Neural progenitor cell (in vitro differentiated cells): ENCODE data around the gene COX6B1. TPM values are rescaled to one million over a fixed set of nuclear protein-coding genes. Genes with fewer than 3 reads are reported as not detected.

Source experiments
- DNase-seq: peaks from one replicate; pipeline ENCODE4 v3.0.0-alpha.2; 2016; ENCODE audit warnings: low spot score
- H2AFZ ChIP-seq: fragments of 200-600 bp; sonication (generic); replicated peaks from 2 replicates; pipeline ENCODE4 v1.6.1; 2016; ENCODE audit warnings: antibody characterized with exemption
- H3F3A ChIP-seq: fragments of 200-600 bp; sonication (generic); 2 replicates; pipeline ENCODE4 v1.6.1; 2016; ENCODE audit warnings: antibody characterized with exemption, low read depth
- H3K27ac ChIP-seq: fragments of 200-600 bp; sonication (generic); 2 replicates; pipeline ENCODE4 v1.5.1; 2016; ENCODE audit warnings: mild to moderate bottlenecking
- H3K27me3 ChIP-seq: fragments of 200-600 bp; sonication (generic); 2 replicates; pipeline ENCODE4 v1.6.1; 2016; ENCODE audit warnings: mild to moderate bottlenecking, moderate library complexity
- H3K36me3 ChIP-seq: fragments of 200-600 bp; sonication (generic); 2 replicates; pipeline ENCODE4 v1.5.1; 2016
- H3K4me1 ChIP-seq: fragments of 200-600 bp; sonication (generic); 2 replicates; pipeline ENCODE4 v1.6.1; 2016; ENCODE audit warnings: mixed run types
- H3K4me2 ChIP-seq: fragments of 200-600 bp; sonication (generic); 2 replicates; pipeline ENCODE4 v1.6.1; 2016
- H3K4me3 ChIP-seq: fragments of 200-600 bp; sonication (generic); 2 replicates; pipeline ENCODE4 v1.5.1; 2016
- H3K79me2 ChIP-seq: fragments of 200-600 bp; sonication (generic); 2 replicates; pipeline ENCODE4 v1.6.1; 2016; ENCODE audit warnings: low read depth
- H3K9ac ChIP-seq: fragments of 200-600 bp; sonication (generic); 2 replicates; pipeline ENCODE4 v1.6.1; 2016
- H3K9me3 ChIP-seq: fragments of 200-600 bp; sonication (generic); 2 replicates; pipeline ENCODE4 v1.5.1; 2016; ENCODE audit warnings: low read depth
- H4K20me1 ChIP-seq: fragments of 200-600 bp; sonication (generic); 2 replicates; pipeline ENCODE4 v1.6.1; 2016; ENCODE audit warnings: low read depth
- H3K27ac Mint-ChIP-seq: 3 replicates; pipeline ENCODE4 v1.8.0; 2021; ENCODE audit warnings: mixed read lengths
- H3K27me3 Mint-ChIP-seq: 2 replicates; pipeline ENCODE4 v1.8.0; 2022; ENCODE audit warnings: low read depth, mild to moderate bottlenecking, inconsistent platforms, moderate library complexity, mixed read lengths; ENCODE audit not compliant: insufficient read depth
- H3K36me3 Mint-ChIP-seq: 3 replicates; pipeline ENCODE4 v1.8.0; 2021; ENCODE audit warnings: mixed read lengths
- H3K4me1 Mint-ChIP-seq: 3 replicates; pipeline ENCODE4 v1.8.0; 2021; ENCODE audit warnings: mixed read lengths
- H3K4me3 Mint-ChIP-seq: 3 replicates; pipeline ENCODE4 v1.8.0; 2021; ENCODE audit warnings: mild to moderate bottlenecking, moderate library complexity, mixed read lengths
- H3K9me3 Mint-ChIP-seq: 3 replicates; pipeline ENCODE4 v1.8.0; 2020; ENCODE audit warnings: mixed read lengths
- EZH2 ChIP-seq: fragments of 200-600 bp; sonication (generic); IDR thresholded peaks from 2 replicates; pipeline ENCODE4 v1.6.1; 2017; ENCODE audit warnings: antibody characterized with exemption, mild to moderate bottlenecking, moderate library complexity
- EZH2phosphoT487 ChIP-seq: fragments of 200-600 bp; sonication (generic); IDR thresholded peaks from 2 replicates; pipeline ENCODE4 v1.6.1; 2017; ENCODE audit warnings: antibody characterized with exemption
- total RNA-seq: library from RNA; depleted of rRNA; stranded (reverse); fragments of >200 nt; gene quantifications from 2 replicates; pipeline ENCODE4 v1.2.3, GENCODE V29; 2015; ENCODE audit warnings: low replicate concordance
- TF ChIP-seq, protein P1 (sequence below): fragments of 200-600 bp; sonication (generic); IDR thresholded peaks from 2 replicates; pipeline ENCODE4 v1.5.1; 2017; ENCODE audit warnings: antibody characterized with exemption, mild to moderate bottlenecking

The COX6B1 gene
- total RNA-seq, 1 donor from 2014 or later: 403 TPM

DNA sequence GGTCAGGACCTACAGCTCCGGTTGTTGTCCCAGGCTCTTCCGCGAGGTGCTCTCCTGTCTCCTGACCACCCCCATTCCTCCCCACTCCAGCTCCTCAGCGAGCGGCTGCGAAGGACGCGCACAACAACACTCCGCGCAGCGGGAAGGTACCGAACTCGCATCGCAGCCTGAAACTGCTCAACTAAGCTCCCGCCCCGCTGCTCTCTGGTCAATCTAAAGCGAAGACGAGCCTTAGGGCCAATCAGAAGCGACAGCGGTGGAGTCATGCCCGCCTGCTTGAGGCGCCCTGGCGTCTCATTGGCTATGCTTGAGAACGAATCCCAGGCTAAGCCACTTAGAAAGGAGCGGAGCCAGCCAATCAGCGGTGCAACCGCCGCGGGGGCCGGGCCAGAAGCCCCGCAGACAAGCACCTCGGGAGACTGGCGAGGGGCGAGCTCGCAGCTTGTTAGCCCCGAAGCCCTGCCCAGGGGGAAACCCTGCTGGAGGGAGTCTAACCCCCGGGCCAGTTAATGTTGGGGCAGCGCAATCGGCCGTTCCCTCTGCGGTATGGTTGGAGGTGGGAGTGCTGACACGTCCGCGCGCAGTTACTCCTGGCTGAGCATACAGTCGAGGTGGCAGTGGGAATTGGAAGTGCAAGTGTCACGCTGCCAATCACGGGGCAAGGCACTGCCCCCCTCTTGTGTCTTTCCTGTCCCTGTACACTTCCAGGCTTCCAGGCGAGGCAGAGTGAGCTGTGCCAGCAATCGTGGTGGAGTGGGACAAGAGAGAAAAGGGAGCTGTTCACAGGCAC is 54.3 kb downstream of the COX6B1 start:
- Mint-ChIP-seq H3K36me3 (no peaks in the 10 kb centered on the region), H3K9me3 (peaks cover 2% of the 10 kb centered on the region), H3K4me1 (peaks cover 4% of the 10 kb centered on the region), H3K27me3 (no peaks in the 10 kb centered on the region), H3K4me3 (peak overlapping the region; percentile 96), H3K27ac (peak overlapping the region; percentile 95)
- Histone ChIP-seq H3K9me3 (no peaks in the 10 kb centered on the region), H3K36me3 (no peaks in the 10 kb centered on the region), H3K9ac (no peak overlapping the region), H3K79me2 (no peaks in the 10 kb centered on the region), H3F3A (peaks cover 2% of the 10 kb centered on the region), H3K4me2 (peak overlapping the region; percentile 80), H3K4me1 (no peaks in the 10 kb centered on the region), H3K4me3 (peak overlapping the region; percentile 55), H3K27ac (no peak overlapping the region), H3K27me3 (peaks cover 29% of the 10 kb centered on the region), H2AFZ (peak overlapping the region; percentile 92), H4K20me1 (no peaks in the 10 kb centered on the region)
- peak; percentile 99 for DNase-seq
- TF ChIP-seq, protein P1, sequence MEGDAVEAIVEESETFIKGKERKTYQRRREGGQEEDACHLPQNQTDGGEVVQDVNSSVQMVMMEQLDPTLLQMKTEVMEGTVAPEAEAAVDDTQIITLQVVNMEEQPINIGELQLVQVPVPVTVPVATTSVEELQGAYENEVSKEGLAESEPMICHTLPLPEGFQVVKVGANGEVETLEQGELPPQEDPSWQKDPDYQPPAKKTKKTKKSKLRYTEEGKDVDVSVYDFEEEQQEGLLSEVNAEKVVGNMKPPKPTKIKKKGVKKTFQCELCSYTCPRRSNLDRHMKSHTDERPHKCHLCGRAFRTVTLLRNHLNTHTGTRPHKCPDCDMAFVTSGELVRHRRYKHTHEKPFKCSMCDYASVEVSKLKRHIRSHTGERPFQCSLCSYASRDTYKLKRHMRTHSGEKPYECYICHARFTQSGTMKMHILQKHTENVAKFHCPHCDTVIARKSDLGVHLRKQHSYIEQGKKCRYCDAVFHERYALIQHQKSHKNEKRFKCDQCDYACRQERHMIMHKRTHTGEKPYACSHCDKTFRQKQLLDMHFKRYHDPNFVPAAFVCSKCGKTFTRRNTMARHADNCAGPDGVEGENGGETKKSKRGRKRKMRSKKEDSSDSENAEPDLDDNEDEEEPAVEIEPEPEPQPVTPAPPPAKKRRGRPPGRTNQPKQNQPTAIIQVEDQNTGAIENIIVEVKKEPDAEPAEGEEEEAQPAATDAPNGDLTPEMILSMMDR: no peak
- TF ChIP-seq EZH2phosphoT487 (no peak), EZH2 (no peak)

DNA sequence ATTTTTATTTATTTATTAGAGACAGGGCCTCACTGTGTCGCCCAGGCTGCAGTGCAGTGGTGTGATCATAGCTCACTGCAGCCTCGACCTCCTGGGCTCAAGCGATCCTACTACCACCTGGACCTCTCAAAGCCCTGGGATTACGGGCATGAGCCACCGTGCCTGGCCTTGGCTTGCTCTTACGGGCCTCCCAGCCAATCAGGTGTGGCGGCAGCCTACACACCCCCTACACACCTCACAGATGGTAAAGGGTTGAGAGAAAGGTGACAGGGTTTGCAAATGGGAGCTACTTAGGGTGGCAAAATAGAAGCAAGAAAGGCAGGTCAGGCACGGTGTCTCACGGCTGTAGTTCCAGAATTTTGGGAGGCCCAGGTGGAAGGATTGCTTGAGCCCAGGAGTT is 55.2 kb downstream of the COX6B1 start:
- no peaks in the 10 kb centered on the region for H3K9me3 ChIP-seq
- Mint-ChIP-seq H3K27ac (no peak overlapping the region), H3K36me3 (no peaks in the 10 kb centered on the region), H3K4me3 (peak overlapping the region; percentile 96), H3K27me3 (peaks cover 2% of the 10 kb centered on the region), H3K9me3 (peaks cover 2% of the 10 kb centered on the region), H3K4me1 (peaks cover 4% of the 10 kb centered on the region)
- H3K27ac ChIP-seq: no peak overlapping the region
- no peak for DNase-seq
- H3K79me2 ChIP-seq: no peaks in the 10 kb centered on the region
- peaks cover 2% of the 10 kb centered on the region for H3F3A ChIP-seq
- H3K4me3 ChIP-seq: no peak overlapping the region
- peaks cover 29% of the 10 kb centered on the region for H3K27me3 ChIP-seq
- no peaks in the 10 kb centered on the region for H4K20me1 ChIP-seq
- no peaks in the 10 kb centered on the region for H3K36me3 ChIP-seq
- TF ChIP-seq EZH2 (no peak), EZH2phosphoT487 (no peak)
- no peak overlapping the region for H2AFZ ChIP-seq
- no peaks in the 10 kb centered on the region for H3K4me1 ChIP-seq
- H3K4me2 ChIP-seq: no peak overlapping the region
- no peak overlapping the region for H3K9ac ChIP-seq

DNA sequence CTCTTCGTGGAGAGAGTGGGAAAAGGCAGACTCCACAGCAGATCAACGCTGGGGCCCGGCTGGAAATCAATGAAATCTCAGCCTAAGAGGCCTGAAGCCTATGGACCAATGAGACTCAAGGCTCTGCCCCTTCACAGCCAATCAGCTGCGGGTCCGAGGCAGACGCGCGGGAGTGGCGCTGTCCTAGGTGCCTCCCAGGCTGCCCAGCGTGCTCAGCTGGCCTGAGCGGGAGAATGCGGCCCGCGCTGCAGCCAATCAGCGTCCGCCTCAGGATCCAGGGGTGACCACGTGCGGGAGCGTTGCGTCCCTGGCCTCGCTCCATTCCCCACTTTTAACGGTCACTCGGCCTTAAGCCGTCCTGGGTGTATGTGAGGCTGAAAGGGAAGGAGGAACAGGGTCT is 56.1 kb downstream of the COX6B1 start, which contains the start of gene ZBTB32:
Gene ZBTB32 (plus strand): TSS at position 341 of the 400 bp plus-strand sequence. CDS start 10,069 bp downstream, outside the sequence.
- H3K4me2 ChIP-seq: no peak within 1 kb of the TSS
- H3K27me3 ChIP-seq: peaks cover 29% of the 10 kb centered on the region
- Mint-ChIP-seq H3K4me3 (peak within 1 kb of the TSS; percentile 96), H3K9me3 (peaks cover 2% of the 10 kb centered on the region), H3K27ac (no peak within 1 kb of the TSS), H3K36me3 (no peaks in the 10 kb centered on the region), H3K4me1 (peaks cover 4% of the 10 kb centered on the region), H3K27me3 (peaks cover 2% of the 10 kb centered on the region)
- H3K36me3 ChIP-seq: no peaks in the 10 kb centered on the region
- DNase-seq: peak; percentile 80
- no peak within 1 kb of the TSS for H3K4me3 ChIP-seq
- H4K20me1 ChIP-seq: no peaks in the 10 kb centered on the region
- H3K9me3 ChIP-seq: no peaks in the 10 kb centered on the region
- H3K9ac ChIP-seq: no peak within 1 kb of the TSS
- no peak within 1 kb of the TSS for H2AFZ ChIP-seq
- peaks cover 2% of the 10 kb centered on the region for H3F3A ChIP-seq
- H3K79me2 ChIP-seq: no peaks in the 10 kb centered on the region
- no peak for TF ChIP-seq EZH2phosphoT487
- no peak for TF ChIP-seq EZH2
- TF ChIP-seq, protein P1: no peak
- no peaks in the 10 kb centered on the region for H3K4me1 ChIP-seq
- no peak within 1 kb of the TSS for H3K27ac ChIP-seq

Other genes with a start within 250 kb of the COX6B1 start
- gene FFAR2, start 200.1 kb upstream of the COX6B1 start, total RNA-seq: not detected in 2 replicates
- not detected in 2 replicates for gene KRTDAP, start 157.9 kb upstream of the COX6B1 start, total RNA-seq
- 175 and 208 TPM in 2 replicates for gene DMKN, start 134.7 kb upstream of the COX6B1 start, total RNA-seq
- gene SBSN, start 120.0 kb upstream of the COX6B1 start, total RNA-seq: not detected in 2 replicates
- not detected in 2 replicates for gene GAPDHS, start 114.9 kb upstream of the COX6B1 start, total RNA-seq
- 57.8 and 81.7 TPM in 2 replicates for gene TMEM147, start 102.7 kb upstream of the COX6B1 start, total RNA-seq
- gene ATP4A, start 84.7 kb upstream of the COX6B1 start, total RNA-seq: 0.12 TPM in 1 of 2 replicates, not detected in the other
- 0.34 TPM in 1 of 2 replicates, not detected in the other for gene PMIS2, start 62.1 kb upstream of the COX6B1 start, total RNA-seq
- 12.4 and 27.8 TPM in 2 replicates for gene HAUS5, start 35.6 kb upstream of the COX6B1 start, total RNA-seq
- 20.1 and 53.7 TPM in 2 replicates for gene RBM42, start 19.3 kb upstream of the COX6B1 start, total RNA-seq
- 0.71 TPM in 1 of 2 replicates, not detected in the other for gene ETV2, start 6.6 kb upstream of the COX6B1 start, total RNA-seq
- gene UPK1A, start 18.2 kb downstream of the COX6B1 start, total RNA-seq: 1.3 TPM in 1 of 2 replicates, not detected in the other
- gene ZBTB32, start 56.2 kb downstream of the COX6B1 start, total RNA-seq: not detected in 2 replicates
- gene KMT2B, start 69.7 kb downstream of the COX6B1 start, total RNA-seq: 12.6 and 16.0 TPM in 2 replicates
- 5.0 and 9.2 TPM in 2 replicates for gene IGFLR1, start 94.1 kb downstream of the COX6B1 start, total RNA-seq
- 17.2 and 27.9 TPM in 2 replicates for gene U2AF1L4, start 97.1 kb downstream of the COX6B1 start, total RNA-seq
- 10.9 and 29.6 TPM in 2 replicates for gene PSENEN, start 97.3 kb downstream of the COX6B1 start, total RNA-seq
- 11.4 and 12.4 TPM in 2 replicates for gene LIN37, start 100.3 kb downstream of the COX6B1 start, total RNA-seq
- not detected in 2 replicates for gene HSPB6, start 108.7 kb downstream of the COX6B1 start, total RNA-seq
- 7.1 and 13.4 TPM in 2 replicates for gene PROSER3, start 109.9 kb downstream of the COX6B1 start, total RNA-seq
- 6.5 and 15.1 TPM in 2 replicates for gene ARHGAP33, start 127.2 kb downstream of the COX6B1 start, total RNA-seq
- not detected in 2 replicates for gene PRODH2, start 164.5 kb downstream of the COX6B1 start, total RNA-seq
- gene NPHS1, start 204.2 kb downstream of the COX6B1 start, total RNA-seq: 0.40 and 0.62 TPM in 2 replicates
- 2.4 and 5.5 TPM in 2 replicates for gene KIRREL2, start 208.6 kb downstream of the COX6B1 start, total RNA-seq
- 89.5 and 191 TPM in 2 replicates for gene APLP1, start 220.3 kb downstream of the COX6B1 start, total RNA-seq